B cell (primary cell): Measurements from ENCODE around the gene NAV2. TPM values are rescaled to one million over a fixed set of nuclear protein-coding genes. Genes with fewer than 3 reads are reported as not detected.

Source experiments
- ATAC-seq: fragments of 200-7000 bp; cut with Tn5 transposase; one replicate; pipeline ENCODE4 v1.10.0; 2021; ENCODE audit warnings: low read depth, mild to moderate bottlenecking, moderate number of reproducible peaks, moderate library complexity
- CTCF ChIA-PET: fragments of 350-600 bp; sonication (Branson Sonifier 250); formaldehyde crosslinking; loops from one replicate; lab custom pipeline; 2021; ENCODE audit warnings: antibody characterized with exemption, inconsistent platforms; lab: Charles Lee
- POLR2A ChIA-PET: fragments of 350-600 bp; sonication (Branson Sonifier 250); formaldehyde crosslinking; loops from one replicate; lab custom pipeline; 2021; ENCODE audit warnings: antibody characterized with exemption; lab: Charles Lee
- DNase-seq: peaks from one replicate; pipeline ENCODE4 v3.0.0; 2013
- H2AFZ ChIP-seq: 2 replicates; pipeline ENCODE4 v1.6.1; 2012; ENCODE audit warnings: mild to moderate bottlenecking, low read depth, low read length; ENCODE audit not compliant: insufficient read depth, poor library complexity, severe bottlenecking
- H3K27ac ChIP-seq, 2 donors: 1 replicate in 1 of 2; 2 replicates in 1 of 2; pipeline ENCODE4 v1.5.1; 2012 to 2013; ENCODE audit warnings: low read length in 2 of 2, mild to moderate bottlenecking in 2 of 2, moderate library complexity in 1 of 2
- H3K27me3 ChIP-seq, 4 experiments: fragments of 200-600 bp in 1 of 4; sonication (generic) in 1 of 4; replicated peaks in 1 of 4; 1 replicate in 2 of 4; 2 replicates in 2 of 4; pipeline versions ENCODE4 v1.6.1 to v1.7.0; 2013 to 2016; ENCODE audit warnings: low read length in 3 of 4, mild to moderate bottlenecking in 2 of 4, mixed read lengths in 1 of 4, moderate library complexity in 1 of 4; ENCODE audit not compliant: insufficient read depth in 4 of 4, control insufficient read depth in 3 of 4; ENCODE audit errors: control extremely low read depth in 1 of 4
- H3K36me3 ChIP-seq, 2 experiments: replicated peaks in 1 of 2; 1 replicate in 1 of 2; 2 replicates in 1 of 2; pipeline versions ENCODE4 v1.6.1 to v1.7.1; 2013; ENCODE audit warnings: low read length in 1 of 2; ENCODE audit not compliant: insufficient read depth in 2 of 2, control insufficient read depth in 1 of 2; ENCODE audit errors: control extremely low read depth in 1 of 2, extremely low read depth in 1 of 2
- H3K4me1 ChIP-seq, 2 donors: fragments of 200-600 bp in 1 of 2; sonication (generic) in 1 of 2; 1 replicate in 1 of 2; 2 replicates in 1 of 2; pipeline versions ENCODE4 v1.5.1 to v1.6.1; 2013 to 2017; ENCODE audit warnings: low read length in 2 of 2; ENCODE audit not compliant: control insufficient read depth in 2 of 2, insufficient read depth in 2 of 2
- H3K4me2 ChIP-seq: replicated peaks from 2 replicates; pipeline ENCODE3; 2012; ENCODE audit warnings: mild to moderate bottlenecking, low read depth, low read length; ENCODE audit not compliant: poor library complexity, severe bottlenecking
- H3K4me3 ChIP-seq, 5 experiments: fragments of 200-600 bp in 1 of 5; sonication (generic) in 1 of 5; 1 replicate in 3 of 5; 2 replicates in 2 of 5; pipeline versions ENCODE4 v1.5.1 to v1.7.0; 2011 to 2016; ENCODE audit warnings: low read length in 4 of 5, mild to moderate bottlenecking in 4 of 5, low read depth in 2 of 5, control low read depth in 1 of 5, moderate library complexity in 1 of 5; ENCODE audit not compliant: insufficient read depth in 1 of 5; ENCODE audit errors: control extremely low read depth in 1 of 5, extremely low read depth in 1 of 5
- H3K79me2 ChIP-seq: fragments of 200-600 bp; sonication (generic); one replicate; pipeline ENCODE4 v1.6.0; 2016; ENCODE audit warnings: low read length; ENCODE audit not compliant: control insufficient read depth, insufficient read depth
- H3K9ac ChIP-seq: fragments of 200-600 bp; sonication (generic); 2 replicates; pipeline ENCODE4 v1.6.1; 2017; ENCODE audit warnings: mild to moderate bottlenecking, low read length, moderate library complexity
- H3K9me3 ChIP-seq, 3 donors: one replicate each; pipeline versions ENCODE4 v1.6.1 to v1.7.1; 2013; ENCODE audit warnings: low read length in 2 of 3; ENCODE audit not compliant: control insufficient read depth in 2 of 3, insufficient read depth in 1 of 3; ENCODE audit errors: control extremely low read depth in 1 of 3
- H4K20me1 ChIP-seq: 2 replicates; pipeline ENCODE4 v1.6.0; 2012; ENCODE audit warnings: mild to moderate bottlenecking, low read length; ENCODE audit not compliant: insufficient read depth, control insufficient read depth, poor library complexity, severe bottlenecking
- H3K27ac Mint-ChIP-seq: one replicate; pipeline ENCODE4 v1.8.0; 2021; ENCODE audit warnings: mixed read lengths
- H3K27me3 Mint-ChIP-seq: one replicate; pipeline ENCODE4 v1.8.0; 2021; ENCODE audit warnings: mixed read lengths
- H3K4me1 Mint-ChIP-seq: one replicate; pipeline ENCODE4 v1.8.0; 2021; ENCODE audit warnings: mixed read lengths
- H3K4me3 Mint-ChIP-seq: one replicate; pipeline ENCODE4 v1.8.0; 2021; ENCODE audit warnings: mixed read lengths
- H3K9me3 Mint-ChIP-seq: one replicate; pipeline ENCODE4 v1.8.0; 2022; ENCODE audit warnings: mixed read lengths; ENCODE audit not compliant: insufficient read depth
- EZH2 ChIP-seq: IDR thresholded peaks from 2 replicates; pipeline ENCODE4 v1.6.1; 2012; ENCODE audit warnings: borderline replicate concordance, low read depth, mild to moderate bottlenecking, moderate library complexity, low read length; ENCODE audit not compliant: insufficient read depth, poor library complexity, severe bottlenecking
- WGBS: methylation state at CpG from one replicate; pipeline ENCODE4 v1.1.5; 2013; ENCODE audit warnings: missing lambda C conversion rate; ENCODE audit not compliant: insufficient coverage; 5-methylcytosine and 5-hydroxymethylcytosine counted together
- intact Hi-C: fragments of 100-400 bp; cut with micrococcal nuclease; formaldehyde crosslinking; loops from one replicate; pipeline ENCODE4 v1.10.0; 2022
- polyA plus RNA-seq: library from polyadenylated mRNA; depleted of rRNA; stranded (reverse); fragments of >200 nt; gene quantifications from 2 replicates; pipeline ENCODE4 v1.2.3, GENCODE V29; 2012
- total RNA-seq, 2 donors: library from RNA; stranded (reverse); fragments of 120-200 nt in 1 of 2; gene quantifications; 1 replicate in 1 of 2; 2 replicates in 1 of 2; pipeline versions ENCODE4 v1.2.3 to v1.2.4, GENCODE V29; 2013 to 2022
- TF ChIP-seq, protein P1 (sequence below): fragments of 200-600 bp; IDR thresholded peaks from one replicate; pipeline ENCODE4 v1.8.0; 2022; ENCODE audit warnings: antibody characterized with exemption, mild to moderate bottlenecking

The NAV2 gene
- total and polyA plus RNA-seq, 2 donors (not counting 1 experiment from before 2014, with no cell fraction given), result 0.82 to 22.2 TPM

- Mint-ChIP-seq H3K4me1 (no peaks in the 10 kb centered on the region), H3K27ac (no peak overlapping the region), H3K4me3 (no peak overlapping the region), H3K9me3 (no peaks in the 10 kb centered on the region), H3K27me3 (peaks cover 39% of the 10 kb centered on the region)
- Histone ChIP-seq H2AFZ (no peak overlapping the region), H3K79me2 (no peaks in the 10 kb centered on the region), H3K9ac (no peak overlapping the region), H3K27ac (no peak overlapping the region), H3K9me3 (no peaks in the 10 kb centered on the region), H3K4me2 (no peak overlapping the region), H3K4me1 (no peaks in the 10 kb centered on the region), H3K36me3 (no peaks in the 10 kb centered on the region), H3K27me3 (no peaks in the 10 kb centered on the region), H4K20me1 (no peaks in the 10 kb centered on the region), H3K4me3 (no peak overlapping the region)
- TF ChIP-seq, protein P1, sequence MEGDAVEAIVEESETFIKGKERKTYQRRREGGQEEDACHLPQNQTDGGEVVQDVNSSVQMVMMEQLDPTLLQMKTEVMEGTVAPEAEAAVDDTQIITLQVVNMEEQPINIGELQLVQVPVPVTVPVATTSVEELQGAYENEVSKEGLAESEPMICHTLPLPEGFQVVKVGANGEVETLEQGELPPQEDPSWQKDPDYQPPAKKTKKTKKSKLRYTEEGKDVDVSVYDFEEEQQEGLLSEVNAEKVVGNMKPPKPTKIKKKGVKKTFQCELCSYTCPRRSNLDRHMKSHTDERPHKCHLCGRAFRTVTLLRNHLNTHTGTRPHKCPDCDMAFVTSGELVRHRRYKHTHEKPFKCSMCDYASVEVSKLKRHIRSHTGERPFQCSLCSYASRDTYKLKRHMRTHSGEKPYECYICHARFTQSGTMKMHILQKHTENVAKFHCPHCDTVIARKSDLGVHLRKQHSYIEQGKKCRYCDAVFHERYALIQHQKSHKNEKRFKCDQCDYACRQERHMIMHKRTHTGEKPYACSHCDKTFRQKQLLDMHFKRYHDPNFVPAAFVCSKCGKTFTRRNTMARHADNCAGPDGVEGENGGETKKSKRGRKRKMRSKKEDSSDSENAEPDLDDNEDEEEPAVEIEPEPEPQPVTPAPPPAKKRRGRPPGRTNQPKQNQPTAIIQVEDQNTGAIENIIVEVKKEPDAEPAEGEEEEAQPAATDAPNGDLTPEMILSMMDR, result no peak
- no peak for TF ChIP-seq EZH2
- CTCF ChIA-PET, result no interaction called here
- ATAC-seq (no peak), DNase-seq (no peak)
- 88% methylated on average over 3 of the region's 3 CpGs for WGBS
- intact Hi-C loops, result no loop called here
- POLR2A ChIA-PET, result no interaction called here
Observed at GRCh38 chr11:20000022-20000350, 287.3 kb downstream of the NAV2 start.

- H3K79me2 ChIP-seq, result no peaks in the 10 kb centered on the region
- Mint-ChIP-seq H3K4me1 (no peaks in the 10 kb centered on the region), H3K9me3 (no peaks in the 10 kb centered on the region), H3K27me3 (peaks cover 35% of the 10 kb centered on the region), H3K27ac (no peak overlapping the region), H3K4me3 (no peak overlapping the region)
- H3K27ac ChIP-seq, result no peak overlapping the region
- no peak overlapping the region for H3K4me2 ChIP-seq
- no peak for ATAC-seq
- H3K9ac ChIP-seq, result no peak overlapping the region
- no peak overlapping the region for H2AFZ ChIP-seq
- intact Hi-C loops, result no loop called here
- POLR2A ChIA-PET, result no interaction called here
- no peaks in the 10 kb centered on the region for H3K36me3 ChIP-seq
- H3K27me3 ChIP-seq, result no peaks in the 10 kb centered on the region
- TF ChIP-seq EZH2, result no peak
- TF ChIP-seq, protein P1, result no peak
- CTCF ChIA-PET, result no interaction called here
- WGBS, result 95% methylated on average over 12 of the region's 13 CpGs
- no peak for DNase-seq
- no peaks in the 10 kb centered on the region for H3K4me1 ChIP-seq
- no peaks in the 10 kb centered on the region for H3K9me3 ChIP-seq
- no peak overlapping the region for H3K4me3 ChIP-seq
- no peaks in the 10 kb centered on the region for H4K20me1 ChIP-seq
Observed at GRCh38 chr11:20000351-20001134, 287.9 kb downstream of the NAV2 start.
